Activated CD4-positive, alpha-beta T cell treated with anti-CD3 and anti-CD28 coated beads, Interleukin-2, Interleukin-4, amounts not matched to agents 100 ng/mL and 50 ng/mL, durations not matched to agents 16 hours and 8 hours (primary cell): ENCODE measurements around the gene BLACAT1.
"Not testable (repeated sequence)": the region's sequence is repeated elsewhere in the genome, so short reads cannot be mapped to it uniquely, and the experiment has no call there.

Experiments
- DNase-seq: peaks from one replicate; pipeline ENCODE4 v3.0.0-alpha.2; 2020; ENCODE audit warnings: low spot score

BLACAT1 gene

GRCh38 chr1:205484985-205485967, 29.4 kb upstream of the BLACAT1 start:
- DNase-seq = peak; percentile 75

DNA sequence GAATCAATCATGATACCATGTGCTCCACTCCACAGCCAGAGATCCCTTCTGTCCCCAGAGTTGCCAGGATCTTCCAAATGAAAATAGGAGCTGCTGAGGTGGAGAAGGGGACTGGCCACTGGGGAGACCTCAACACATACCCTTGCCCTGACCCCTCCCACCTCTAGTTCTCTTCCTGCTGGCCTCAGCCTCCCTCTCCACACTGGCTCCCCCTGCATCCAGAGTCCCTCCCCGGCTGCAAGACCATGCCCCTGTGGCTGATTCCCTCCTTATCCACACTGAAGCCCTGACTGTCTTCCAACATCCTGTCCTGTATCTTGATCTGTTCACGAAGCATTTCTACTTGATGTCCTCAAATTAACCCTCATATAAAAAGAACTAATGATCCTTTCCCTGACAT, 27.5 kb upstream of the BLACAT1 start:
- DNase-seq = no peak

- DNase-seq = not testable (repeated sequence)
Measured at GRCh38 chr1:205482587-205482986, 26.7 kb upstream of the BLACAT1 start.

GRCh38 chr1:205481629-205482151, 25.8 kb upstream of the BLACAT1 start:
- no peak for DNase-seq

GRCh38 chr1:205481218-205481617, 25.4 kb upstream of the BLACAT1 start:
- DNase-seq = peak; percentile 8

GRCh38 chr1:205480349-205480985, 24.6 kb upstream of the BLACAT1 start:
- peak; percentile 72 for DNase-seq

DNA sequence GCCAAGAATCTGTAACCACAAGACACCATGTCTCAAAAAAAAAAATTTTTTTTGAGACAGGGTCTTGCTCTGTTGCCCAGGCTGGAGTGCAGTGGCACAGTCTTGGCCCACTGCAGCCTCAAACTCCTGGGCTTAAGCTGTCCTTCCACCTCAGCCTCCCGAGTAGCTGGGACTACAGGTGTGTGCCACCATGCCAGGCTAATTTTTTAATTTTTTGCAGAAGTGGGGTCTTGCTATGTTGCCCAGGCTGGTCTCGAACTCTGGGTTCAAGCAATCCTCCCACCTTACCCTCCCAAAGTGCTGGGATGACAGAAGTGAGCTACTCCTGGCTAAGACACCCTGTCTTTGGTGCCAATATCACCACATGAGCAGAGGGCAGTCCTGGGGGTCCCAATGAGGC, 23.1 kb upstream of the BLACAT1 start:
- not testable (repeated sequence) for DNase-seq

DNA sequence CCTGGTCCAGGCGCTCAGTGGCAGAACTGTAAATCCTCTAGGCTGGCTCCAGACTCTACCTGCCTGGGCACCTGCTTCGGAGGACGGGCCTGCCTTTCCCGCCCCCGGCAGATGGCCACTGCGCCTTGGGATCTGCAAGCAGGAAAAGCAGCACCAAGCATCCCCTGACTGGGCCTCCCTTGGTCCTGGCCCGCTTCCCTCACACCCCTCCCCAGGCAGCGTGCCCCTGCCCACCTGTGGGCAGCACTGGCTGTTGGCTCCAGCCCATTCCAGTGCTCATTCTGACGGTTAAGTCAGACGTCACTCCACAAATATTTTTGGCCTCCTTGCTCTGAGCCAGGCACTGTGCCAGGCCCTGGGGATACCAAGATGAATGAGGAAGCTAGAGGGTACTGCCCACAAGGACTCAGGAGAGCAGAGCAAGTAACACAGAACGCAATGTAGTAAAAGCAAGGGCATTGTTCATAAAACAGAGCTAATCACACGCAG, 22.0 kb upstream of the BLACAT1 start:
- DNase-seq = no peak

DNA sequence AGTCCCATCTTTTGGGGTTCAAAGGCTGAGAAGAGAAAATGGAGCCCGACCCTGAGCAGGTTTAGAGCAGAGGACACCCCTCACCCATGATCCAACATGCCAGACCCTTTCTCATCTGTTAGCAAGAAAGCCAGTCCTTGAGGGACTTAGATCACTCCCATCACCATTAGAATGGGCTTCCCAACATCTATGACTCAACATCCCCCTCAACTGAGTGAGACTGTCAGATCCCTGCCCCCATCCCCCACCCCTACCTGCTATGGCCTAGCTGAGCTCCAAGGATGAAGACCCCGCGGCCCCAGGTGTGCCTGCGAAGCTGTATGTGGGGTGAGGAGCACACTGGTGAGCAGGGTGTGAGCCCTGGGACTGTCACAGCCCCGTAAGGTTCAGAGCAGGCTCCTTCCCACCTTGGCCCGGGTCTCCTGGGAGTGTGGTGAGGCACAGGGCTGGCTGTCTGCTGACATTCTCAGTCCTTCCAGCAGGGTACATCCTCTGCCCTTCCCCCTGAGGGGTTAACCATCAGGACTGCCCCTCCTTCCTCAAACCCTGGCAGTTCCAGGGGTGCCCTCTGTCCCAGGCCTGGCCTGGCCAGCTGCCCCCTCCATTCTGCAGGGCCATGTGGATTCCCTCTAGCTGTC, 21.4 kb upstream of the BLACAT1 start:
- no peak for DNase-seq

GRCh38 chr1:205476648-205477047, 20.8 kb upstream of the BLACAT1 start:
- DNase-seq = no peak

DNA sequence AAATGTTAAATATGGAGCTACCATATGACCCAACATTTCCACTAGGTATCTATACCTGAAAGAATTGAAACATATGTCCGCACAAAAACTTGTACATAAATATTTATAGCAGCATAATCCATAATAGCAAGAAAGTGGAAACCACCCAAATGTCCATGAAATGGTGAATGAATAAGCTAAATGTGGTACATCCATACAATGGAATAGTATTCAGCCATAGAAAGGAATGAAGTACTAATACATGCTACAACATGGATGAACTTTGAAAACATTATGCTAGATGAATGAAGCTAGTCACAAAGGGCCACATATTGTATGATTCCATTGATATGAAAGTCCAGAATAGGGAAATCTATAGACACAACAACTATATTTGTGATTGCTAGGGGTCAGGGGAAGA, 20.0 kb upstream of the BLACAT1 start:
- no peak for DNase-seq

- DNase-seq = no peak
Measured at GRCh38 chr1:205474571-205474970, 18.7 kb upstream of the BLACAT1 start.

DNA sequence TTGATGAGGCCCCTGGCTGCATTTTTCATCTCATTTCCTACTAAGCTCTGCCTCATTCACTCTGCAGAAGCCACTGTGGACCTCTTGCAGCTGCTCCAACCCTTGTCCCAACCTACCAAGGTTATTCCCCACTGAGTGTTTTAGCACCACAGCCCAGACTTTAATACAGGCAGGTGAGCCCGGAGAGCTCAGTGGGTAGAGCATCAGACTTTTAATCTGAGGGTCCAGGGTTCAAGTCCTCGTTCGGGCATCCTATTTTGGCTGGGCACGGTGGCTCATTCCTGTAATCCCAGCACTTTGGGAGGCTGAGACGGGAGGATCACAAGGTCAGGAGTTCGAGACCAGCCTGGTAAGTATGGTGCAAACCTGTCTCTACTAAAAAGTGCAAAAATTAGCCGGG, 18.1 kb upstream of the BLACAT1 start:
- no peak for DNase-seq

- DNase-seq = no peak
Measured at GRCh38 chr1:205473475-205473874, 17.6 kb upstream of the BLACAT1 start.

GRCh38 chr1:205472737-205473441, 17.0 kb upstream of the BLACAT1 start:
- no peak for DNase-seq

- no peak for DNase-seq
Measured at GRCh38 chr1:205470131-205470530, 14.3 kb upstream of the BLACAT1 start.

GRCh38 chr1:205466595-205467220, 10.9 kb upstream of the BLACAT1 start:
- DNase-seq = no peak

- no peak for DNase-seq
Measured at GRCh38 chr1:205465392-205465791, 9.5 kb upstream of the BLACAT1 start.

DNA sequence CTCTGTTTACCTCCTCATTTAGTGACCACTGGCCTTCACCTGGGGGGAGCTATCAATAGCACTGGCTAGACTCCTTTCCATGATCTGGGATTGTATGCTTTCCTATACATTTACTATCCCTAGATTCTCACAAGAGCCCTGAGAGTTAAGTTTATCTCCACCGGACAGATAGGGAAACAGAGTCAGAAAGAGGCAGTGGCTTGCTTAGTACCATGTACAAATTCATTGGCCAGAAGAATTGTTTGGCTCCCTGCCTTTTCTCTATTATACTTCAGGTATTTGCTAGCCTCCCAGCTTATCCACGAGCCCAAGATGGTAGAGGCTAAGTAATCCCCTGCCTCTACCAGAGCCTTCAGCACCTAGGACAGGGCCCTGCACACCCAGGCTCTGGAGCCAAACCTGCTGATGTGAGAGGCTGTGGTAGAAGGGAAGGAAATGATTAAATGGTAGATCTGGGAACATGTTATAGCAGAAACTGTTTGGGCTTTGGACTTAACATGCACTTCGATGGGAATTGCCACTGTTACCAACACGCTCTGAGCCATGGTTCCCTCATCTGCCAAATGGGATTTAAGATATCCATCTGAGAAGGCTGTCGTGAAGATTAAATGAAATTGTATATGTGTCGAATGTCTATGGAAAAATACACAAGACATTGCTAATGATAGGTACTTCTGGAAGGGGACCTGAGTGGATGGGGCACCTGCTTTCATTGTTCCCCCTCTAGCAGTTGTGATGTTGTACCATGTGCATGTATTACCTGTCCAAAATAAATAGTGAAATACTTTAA, 3.1 kb upstream of the BLACAT1 start:
- peak; percentile 31 for DNase-seq
